ENCODE results near the gene ECHDC1.

GRCh38 chr6:127243501-127243900, 99.9 kb downstream of the ECHDC1 start:
- TF ChIP-seq MYBL2 (CRISPR knock-in tag; IDR thresholded peaks at IDR 0.05) (no peak), ATF2 (CRISPR knock-in tag; IDR thresholded peaks at IDR 0.05; ENCODE audit: borderline replicate concordance, low read depth) (no peak), ETV6 (CRISPR knock-in tag; IDR thresholded peaks at IDR 0.05) (no peak), CTCF (IDR thresholded peaks at IDR 0.05) (no peak)
- TF ChIP-seq, protein P1, sequence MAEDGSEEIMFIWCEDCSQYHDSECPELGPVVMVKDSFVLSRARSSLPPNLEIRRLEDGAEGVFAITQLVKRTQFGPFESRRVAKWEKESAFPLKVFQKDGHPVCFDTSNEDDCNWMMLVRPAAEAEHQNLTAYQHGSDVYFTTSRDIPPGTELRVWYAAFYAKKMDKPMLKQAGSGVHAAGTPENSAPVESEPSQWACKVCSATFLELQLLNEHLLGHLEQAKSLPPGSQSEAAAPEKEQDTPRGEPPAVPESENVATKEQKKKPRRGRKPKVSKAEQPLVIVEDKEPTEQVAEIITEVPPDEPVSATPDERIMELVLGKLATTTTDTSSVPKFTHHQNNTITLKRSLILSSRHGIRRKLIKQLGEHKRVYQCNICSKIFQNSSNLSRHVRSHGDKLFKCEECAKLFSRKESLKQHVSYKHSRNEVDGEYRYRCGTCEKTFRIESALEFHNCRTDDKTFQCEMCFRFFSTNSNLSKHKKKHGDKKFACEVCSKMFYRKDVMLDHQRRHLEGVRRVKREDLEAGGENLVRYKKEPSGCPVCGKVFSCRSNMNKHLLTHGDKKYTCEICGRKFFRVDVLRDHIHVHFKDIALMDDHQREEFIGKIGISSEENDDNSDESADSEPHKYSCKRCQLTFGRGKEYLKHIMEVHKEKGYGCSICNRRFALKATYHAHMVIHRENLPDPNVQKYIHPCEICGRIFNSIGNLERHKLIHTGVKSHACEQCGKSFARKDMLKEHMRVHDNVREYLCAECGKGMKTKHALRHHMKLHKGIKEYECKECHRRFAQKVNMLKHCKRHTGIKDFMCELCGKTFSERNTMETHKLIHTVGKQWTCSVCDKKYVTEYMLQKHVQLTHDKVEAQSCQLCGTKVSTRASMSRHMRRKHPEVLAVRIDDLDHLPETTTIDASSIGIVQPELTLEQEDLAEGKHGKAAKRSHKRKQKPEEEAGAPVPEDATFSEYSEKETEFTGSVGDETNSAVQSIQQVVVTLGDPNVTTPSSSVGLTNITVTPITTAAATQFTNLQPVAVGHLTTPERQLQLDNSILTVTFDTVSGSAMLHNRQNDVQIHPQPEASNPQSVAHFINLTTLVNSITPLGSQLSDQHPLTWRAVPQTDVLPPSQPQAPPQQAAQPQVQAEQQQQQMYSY (CRISPR knock-in tag; IDR thresholded peaks at IDR 0.05): no peak
